ENCODE measurements around the gene GP9. TPM values are rescaled to one million over a fixed set of nuclear protein-coding genes. Genes with fewer than 3 reads are reported as not detected.
"Not testable (repeated sequence)": the region's sequence is repeated elsewhere in the genome, so short reads cannot be mapped to it uniquely, and the experiment has no call there.

Gene GP9
- total RNA-seq, 2 donors from 2014 or later: 0.29 TPM; not detected in 1

- intact Hi-C loops (cut with DNase I): no loop called here
- no peak for DNase-seq
- ATAC-seq: no peak
Measured at GRCh38 chr3:129100274-129100673, 39.7 kb downstream of the GP9 start.

- ATAC-seq (peak; percentile 65 to 79), DNase-seq (no peak)
- intact Hi-C loops (cut with DNase I): no loop called here
Measured at GRCh38 chr3:129101370-129102138, 41.0 kb downstream of the GP9 start.

- intact Hi-C loops (cut with DNase I): no loop called here
- ATAC-seq: no peak
- DNase-seq: no peak
Measured at GRCh38 chr3:129103296-129103695, 42.7 kb downstream of the GP9 start.

- DNase-seq (no peak), ATAC-seq (no peak)
- intact Hi-C loops (cut with DNase I): no loop called here
Measured at GRCh38 chr3:129104051-129104450, 43.5 kb downstream of the GP9 start.

- intact Hi-C loops (cut with DNase I): no loop called here
Measured at GRCh38 chr3:129104498-129105079, 44.0 kb downstream of the GP9 start.

GRCh38 chr3:129105862-129106261, 45.3 kb downstream of the GP9 start:
- intact Hi-C loops (cut with DNase I): no loop called here
- no peak for DNase-seq
- no peak for ATAC-seq

More at GRCh38 chr3:129104498-129105079, 44.0 kb downstream of the GP9 start:
- ATAC-seq (no peak), DNase-seq (no peak)

GRCh38 chr3:129106320-129106719, 45.7 kb downstream of the GP9 start:
- DNase-seq (no peak), ATAC-seq (peak; percentile 17 to 54)
- intact Hi-C loops (cut with DNase I): no loop called here

GRCh38 chr3:129106866-129107565, 46.4 kb downstream of the GP9 start:
- intact Hi-C loops (cut with DNase I): no loop called here
- ATAC-seq: no peak
- no peak for DNase-seq

- DNase-seq (no peak), ATAC-seq (no peak)
- intact Hi-C loops (cut with DNase I): no loop called here
Measured at GRCh38 chr3:129107793-129108192, 47.2 kb downstream of the GP9 start.

- ATAC-seq; intact Hi-C loops (cut with DNase I): not testable (repeated sequence)
- peak; percentile 8 for DNase-seq
Measured at GRCh38 chr3:129111076-129111780, 50.6 kb downstream of the GP9 start.

Other genes starting within 250 kb of the GP9 start
- 10 to 100 TPM; 35.3 to 37.5 TPM for gene ACAD9, start 181.2 kb upstream of the GP9 start, total RNA-seq
- gene CFAP92, start 66.7 kb upstream of the GP9 start, total RNA-seq: under 1 TPM; 0.29 to 0.73 TPM
- 1 to 10 TPM; 1.1 to 2.3 TPM for gene EFCC1, start 59.5 kb upstream of the GP9 start, total RNA-seq
- 1 to 10 TPM; 6.4 to 6.9 TPM for gene RAB43, start 61.0 kb downstream of the GP9 start, total RNA-seq
- gene ISY1, start 100.3 kb downstream of the GP9 start, total RNA-seq: 10 to 100 TPM; 23.3 to 28.3 TPM
- 100 to 1,000 TPM; 342 to 378 TPM for gene CNBP, start 123.1 kb downstream of the GP9 start, total RNA-seq
- gene COPG1, start 188.8 kb downstream of the GP9 start, total RNA-seq: 100 to 1,000 TPM; 109 to 149 TPM
- 10 to 100 TPM; 44.6 to 46.7 TPM for gene HMCES, start 218.1 kb downstream of the GP9 start, total RNA-seq

Data from left cardiac atrium (tissue), 4 donors.